HG02973 (cell line): Measurements from ENCODE around the gene CD207.

Experiments used
- ATAC-seq: cut with Tn5 transposase; IDR thresholded peaks from one replicate; pipeline ENCODE4 v1.9.1; 2021; ENCODE audit warnings: moderate library complexity; ENCODE audit not compliant: unreplicated experiment

Gene CD207

GRCh38 chr2:70796262-70796661, 39.4 kb downstream of the CD207 start:
- ATAC-seq: no peak

DNA sequence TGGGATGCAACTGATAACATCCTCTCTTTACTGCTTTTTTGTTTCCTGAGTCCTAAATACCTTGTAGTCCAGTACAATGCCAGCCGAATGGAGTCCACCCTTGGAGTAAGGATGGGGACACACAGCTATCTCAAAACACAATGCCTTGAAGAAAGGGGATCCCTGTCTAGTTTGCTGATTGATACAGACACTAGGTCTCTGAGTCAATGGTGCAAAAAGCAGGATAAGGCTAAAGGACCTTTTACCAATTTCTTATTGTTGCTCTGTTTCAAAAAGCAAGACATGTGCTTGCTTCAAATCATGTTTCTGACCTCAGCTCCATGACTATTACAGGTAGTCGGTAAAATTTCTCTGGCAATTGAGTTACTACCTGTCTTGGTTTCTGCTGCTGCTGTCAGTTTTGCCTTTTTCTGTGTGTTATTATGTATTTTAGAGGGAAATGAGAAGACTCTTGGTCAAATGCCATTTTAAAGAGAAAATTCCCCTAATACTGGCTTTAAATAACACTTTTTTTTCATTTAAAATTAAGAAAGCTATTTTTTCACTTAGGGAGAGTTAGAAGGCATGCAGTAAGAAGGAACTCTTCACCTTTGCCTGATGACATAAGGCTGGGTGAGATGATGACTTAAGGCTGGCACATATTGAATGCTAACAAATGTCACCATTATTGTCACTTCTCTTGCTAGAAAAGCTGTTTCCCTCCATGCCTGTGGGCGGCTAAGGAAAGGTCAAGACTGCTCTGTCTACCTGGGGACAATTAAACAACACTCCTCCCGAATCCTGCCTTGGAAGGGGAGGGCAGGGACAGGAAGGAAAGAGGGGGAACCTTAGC, 40.2 kb downstream of the CD207 start:
- no peak for ATAC-seq

GRCh38 chr2:70793450-70793849, 42.2 kb downstream of the CD207 start:
- ATAC-seq: no peak

GRCh38 chr2:70790136-70790828, 45.3 kb downstream of the CD207 start, which contains the start of gene FIGLA:
TSS of gene FIGLA (minus strand) at chr2:70790643. CDS start at chr2:70790638, 5 bp downstream.
- ATAC-seq: no peak

DNA sequence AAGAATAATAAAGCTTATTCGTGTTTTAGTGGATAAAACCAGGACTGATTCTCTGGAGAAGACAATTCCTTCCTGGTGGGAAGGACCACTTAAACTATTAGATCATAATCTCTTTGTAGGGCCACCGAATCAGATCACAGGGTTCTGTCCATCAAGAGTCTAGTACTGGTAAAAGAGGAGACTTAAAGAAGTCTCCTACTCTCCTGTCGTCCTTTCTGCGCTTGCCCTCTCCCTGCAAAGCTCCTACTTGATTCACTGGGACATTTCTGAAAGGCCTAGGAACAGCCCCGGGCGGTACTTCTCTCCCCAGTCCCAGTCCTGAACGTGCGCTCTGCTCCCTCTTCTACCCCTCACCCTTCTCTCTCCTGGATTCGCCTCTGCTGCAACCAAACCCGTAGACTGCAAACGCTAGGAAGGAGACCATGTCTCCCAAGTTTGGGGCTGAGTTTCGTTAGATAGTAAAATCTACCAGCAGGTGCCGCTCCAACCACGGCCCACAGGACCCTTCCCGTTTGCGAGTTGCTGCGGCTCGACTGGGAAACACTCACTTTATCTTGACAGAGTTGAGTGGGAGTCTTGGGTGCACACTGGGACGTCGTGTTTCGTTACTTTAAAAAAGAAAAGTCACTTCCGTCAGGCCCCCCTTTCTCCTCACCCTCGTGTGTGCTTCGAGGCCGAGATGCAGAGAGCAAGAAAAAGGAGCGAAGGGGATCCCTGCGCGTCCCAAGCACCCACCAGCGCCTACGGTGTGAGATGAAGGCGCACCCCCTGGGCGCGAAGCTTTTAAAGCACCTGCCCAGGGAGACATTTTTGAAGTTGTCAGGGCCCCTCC, 46.1 kb downstream of the CD207 start:
- ATAC-seq: no peak

DNA sequence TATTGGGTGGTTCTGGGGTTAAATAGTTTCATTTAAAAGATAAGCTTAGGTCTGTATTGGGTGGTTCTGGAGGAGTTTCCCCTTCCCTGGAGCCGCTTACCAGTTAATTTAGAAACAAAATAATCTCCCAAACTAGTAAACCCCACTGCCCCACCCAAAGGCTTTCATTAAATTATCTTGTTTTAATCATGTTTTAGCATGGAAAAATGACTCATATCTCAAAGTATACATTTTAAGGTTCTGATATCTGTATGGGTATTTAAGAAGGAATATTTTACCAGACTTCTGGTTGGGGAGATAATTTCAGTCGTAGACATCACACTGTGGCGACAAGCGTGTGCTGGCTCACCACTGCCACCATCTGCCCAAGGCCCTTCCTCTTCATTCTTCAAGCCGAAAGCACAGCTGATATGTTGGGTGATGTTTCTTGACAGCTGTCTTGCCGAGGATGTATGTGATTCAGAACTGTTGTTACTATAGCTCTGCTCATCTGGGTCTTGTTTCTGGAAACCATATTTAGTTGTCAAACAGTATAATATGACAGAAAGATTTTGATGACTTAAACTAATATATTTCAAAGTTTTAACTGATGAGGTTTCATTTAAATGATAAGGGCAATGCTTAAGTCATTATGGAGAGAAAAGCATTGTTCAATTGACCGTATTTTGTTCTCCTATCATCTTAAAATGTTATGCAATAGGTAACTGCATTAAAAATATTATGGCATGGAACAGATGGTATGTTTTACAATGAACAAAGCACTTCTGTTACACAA, 50.3 kb downstream of the CD207 start:
- no peak for ATAC-seq

DNA sequence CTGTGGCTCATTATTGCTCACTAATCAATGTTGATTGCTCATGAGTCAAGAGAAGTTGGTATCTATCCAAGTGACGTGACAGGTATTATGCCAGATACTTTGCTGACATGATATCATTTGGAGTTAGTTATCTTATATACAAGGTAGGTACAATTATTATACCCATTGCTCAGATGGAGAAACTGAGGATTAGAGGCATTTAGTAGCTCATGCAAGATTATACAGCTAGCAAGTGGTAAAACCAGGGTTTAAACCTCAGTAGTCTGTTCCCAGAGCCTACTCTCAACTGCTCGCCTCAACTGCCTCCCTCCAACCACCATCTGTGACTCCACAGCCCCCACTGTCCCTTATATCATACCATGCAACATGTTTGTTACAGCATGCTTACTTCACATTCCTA, 51.3 kb downstream of the CD207 start:
- ATAC-seq: no peak
